Neural progenitor cell (in vitro differentiated cells): Measurements from ENCODE around the gene FAM163A.

Experiments used
- CTCF ChIP-seq: fragments of 200-600 bp; sonication (generic); IDR thresholded peaks from 2 replicates; pipeline ENCODE4 v1.5.1; 2017; ENCODE audit warnings: antibody characterized with exemption, mild to moderate bottlenecking
- EZH2 ChIP-seq: fragments of 200-600 bp; sonication (generic); IDR thresholded peaks from 2 replicates; pipeline ENCODE4 v1.6.1; 2017; ENCODE audit warnings: antibody characterized with exemption, mild to moderate bottlenecking, moderate library complexity

GRCh38 chr1:179708434-179709195 lies 34.5 kb upstream of the FAM163A start:
- TF ChIP-seq CTCF = no peak
- TF ChIP-seq EZH2 = no peak
